Activated T-helper 2 cell treated with anti-CD3 and anti-CD28 coated beads, Interferon-gamma antibody, Interleukin-2, Interleukin-4, amounts not matched to agents 10 μg/mL and 5 μg/mL and 100 μg/mL, durations not matched to agents 14 hours and 24 hours and 36 hours (primary cell): ENCODE data around the gene UGT2B15. TPM values are rescaled to one million over a fixed set of nuclear protein-coding genes. Genes with fewer than 3 reads are reported as not detected.
"Not testable (repeated sequence)": the region's sequence is repeated elsewhere in the genome, so short reads cannot be mapped to it uniquely, and the experiment has no call there.

Source experiments
- DNase-seq: peaks from one replicate; pipeline ENCODE4 v3.0.0; 2021; ENCODE audit warnings: low spot score
- H3K27ac Mint-ChIP-seq: one replicate; pipeline ENCODE4 v1.8.0; 2021; ENCODE audit warnings: mixed read lengths
- H3K27me3 Mint-ChIP-seq: one replicate; pipeline ENCODE4 v1.8.0; 2021; ENCODE audit warnings: low read depth, mixed read lengths
- H3K36me3 Mint-ChIP-seq: one replicate; pipeline ENCODE4 v1.8.0; 2021; ENCODE audit warnings: low read depth, mixed read lengths
- H3K4me1 Mint-ChIP-seq: one replicate; pipeline ENCODE4 v1.8.0; 2021; ENCODE audit warnings: low read depth, mixed read lengths
- H3K4me3 Mint-ChIP-seq: one replicate; pipeline ENCODE4 v1.8.0; 2021; ENCODE audit warnings: low read depth, mild to moderate bottlenecking, moderate library complexity, mixed read lengths
- H3K9me3 Mint-ChIP-seq: one replicate; pipeline ENCODE4 v1.8.0; 2021; ENCODE audit warnings: mixed read lengths
- intact Hi-C: fragments of 100-400 bp; cut with micrococcal nuclease; formaldehyde crosslinking; loops from one replicate; pipeline ENCODE4 v1.15.1; 2023
- total RNA-seq: library from RNA; stranded (reverse); gene quantifications from 2 replicates; pipeline ENCODE4 v1.2.3, GENCODE V29; 2022

UGT2B15 gene
- not detected in 2 replicates for total RNA-seq

GRCh38 chr4:68670479-68670939 is at the start of gene UGT2B15:
Gene UGT2B15, minus strand, starts transcription at chr4:68670652. Its CDS starts 34 bp downstream, at chr4:68670618.
- H3K4me1 Mint-ChIP-seq, intact Hi-C loops, H3K27me3 Mint-ChIP-seq: not testable (repeated sequence)

DNA sequence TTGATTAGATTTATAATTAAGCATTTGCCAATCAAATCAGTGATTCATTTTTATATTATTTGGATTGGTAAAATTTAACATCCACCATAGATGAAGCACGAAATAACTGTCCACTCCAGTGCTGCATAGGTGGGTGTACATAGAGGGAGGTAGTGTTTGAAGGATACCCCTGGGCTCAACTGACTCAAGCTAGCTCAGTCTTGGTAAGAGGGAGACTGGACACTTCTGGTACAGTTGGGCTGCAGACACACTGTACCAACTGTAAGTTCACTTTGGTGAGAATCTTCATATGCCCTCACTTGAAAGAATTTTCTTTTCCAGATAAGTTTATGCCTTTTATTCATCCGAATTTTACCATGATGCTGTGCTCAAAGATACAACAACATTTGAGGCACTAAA is 48.6 kb upstream of the UGT2B15 start:
- H3K4me1 Mint-ChIP-seq, result no peaks in the 10 kb centered on the region
- no peak overlapping the region for H3K4me3 Mint-ChIP-seq
- intact Hi-C loops, result no loop called here
- H3K27ac Mint-ChIP-seq, result no peak overlapping the region
- DNase-seq, result no peak
- no peaks in the 10 kb centered on the region for H3K27me3 Mint-ChIP-seq
- H3K36me3 Mint-ChIP-seq, result no peaks in the 10 kb centered on the region
- H3K9me3 Mint-ChIP-seq, result peaks cover 8% of the 10 kb centered on the region

More at GRCh38 chr4:68670479-68670939, at the start of gene UGT2B15:
- H3K9me3 Mint-ChIP-seq, H3K27ac Mint-ChIP-seq, H3K4me3 Mint-ChIP-seq, DNase-seq, H3K36me3 Mint-ChIP-seq: not testable (repeated sequence)

DNA sequence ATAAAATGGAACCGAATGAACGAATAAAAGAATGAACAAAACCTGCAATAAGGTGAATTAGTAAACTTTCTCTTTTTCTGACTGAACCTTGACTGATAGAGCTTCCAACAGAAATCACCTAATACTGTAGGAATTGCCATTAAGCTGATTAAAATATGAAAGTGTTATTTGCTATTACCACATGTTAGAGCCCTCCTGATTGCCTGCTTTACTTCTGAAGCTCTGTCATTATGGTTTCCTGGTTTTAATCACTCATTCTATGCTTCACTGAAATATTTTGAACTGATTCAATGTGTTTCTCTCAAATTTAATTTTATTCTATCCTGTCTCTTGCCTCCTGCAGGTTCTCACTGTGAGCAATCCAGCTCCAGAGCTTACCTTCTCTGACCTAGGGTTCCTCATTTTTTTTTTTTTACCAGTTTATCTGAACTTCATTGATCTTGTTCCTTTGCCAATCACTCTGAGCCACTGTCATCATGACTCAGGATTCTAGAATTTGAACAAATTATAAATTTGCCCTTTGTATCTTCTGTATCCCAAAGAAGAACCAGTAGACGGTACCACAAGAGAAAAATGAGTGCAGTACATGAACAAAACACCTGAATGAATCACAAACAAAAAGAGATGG is 48.1 kb upstream of the UGT2B15 start:
- Mint-ChIP-seq H3K9me3 (peaks cover 8% of the 10 kb centered on the region), H3K36me3 (no peaks in the 10 kb centered on the region), H3K27ac (no peak overlapping the region), H3K27me3 (no peaks in the 10 kb centered on the region), H3K4me3 (no peak overlapping the region), H3K4me1 (no peaks in the 10 kb centered on the region)
- DNase-seq, result no peak
- intact Hi-C loops, result no loop called here

GRCh38 chr4:68717999-68718398 is 47.5 kb upstream of the UGT2B15 start:
- no peak for DNase-seq
- no peaks in the 10 kb centered on the region for H3K4me1 Mint-ChIP-seq
- H3K27ac Mint-ChIP-seq, result no peak overlapping the region
- peaks cover 8% of the 10 kb centered on the region for H3K9me3 Mint-ChIP-seq
- H3K27me3 Mint-ChIP-seq, result no peaks in the 10 kb centered on the region
- no peak overlapping the region for H3K4me3 Mint-ChIP-seq
- intact Hi-C loops, result no loop called here
- H3K36me3 Mint-ChIP-seq, result no peaks in the 10 kb centered on the region

GRCh38 chr4:68714400-68714799 is 43.9 kb upstream of the UGT2B15 start:
- no peak overlapping the region for H3K27ac Mint-ChIP-seq
- intact Hi-C loops, result no loop called here
- H3K9me3 Mint-ChIP-seq, result no peaks in the 10 kb centered on the region
- H3K36me3 Mint-ChIP-seq, result no peaks in the 10 kb centered on the region
- no peaks in the 10 kb centered on the region for H3K27me3 Mint-ChIP-seq
- no peaks in the 10 kb centered on the region for H3K4me1 Mint-ChIP-seq
- DNase-seq, result no peak
- H3K4me3 Mint-ChIP-seq, result no peak overlapping the region

- DNase-seq, result no peak
- no peak overlapping the region for H3K27ac Mint-ChIP-seq
- intact Hi-C loops, result no loop called here
- no peaks in the 10 kb centered on the region for H3K9me3 Mint-ChIP-seq
- H3K36me3 Mint-ChIP-seq, result no peaks in the 10 kb centered on the region
- no peaks in the 10 kb centered on the region for H3K4me1 Mint-ChIP-seq
- no peak overlapping the region for H3K4me3 Mint-ChIP-seq
- no peaks in the 10 kb centered on the region for H3K27me3 Mint-ChIP-seq
These were observed 41.8 kb upstream of the UGT2B15 start for GRCh38 chr4:68712207-68712606.

DNA sequence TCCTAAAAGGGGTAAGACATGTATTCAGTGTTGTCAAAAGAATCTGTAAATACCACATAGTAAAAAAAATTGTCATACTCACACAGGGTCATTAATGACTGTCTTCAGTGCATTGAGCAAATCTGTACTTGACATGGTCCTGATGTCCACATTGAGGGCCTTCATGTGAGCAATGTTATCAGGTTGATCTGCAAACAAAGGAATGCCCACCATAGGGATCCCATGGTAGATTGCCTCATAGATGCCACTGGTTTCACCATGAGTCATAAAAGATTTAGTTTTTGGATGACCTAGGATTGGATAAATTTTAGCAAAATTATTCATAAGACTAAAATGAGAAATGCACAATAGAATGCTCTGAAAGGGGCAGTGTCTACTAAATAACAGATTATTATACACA is 38.1 kb upstream of the UGT2B15 start:
- Mint-ChIP-seq H3K4me1 (no peaks in the 10 kb centered on the region), H3K27me3 (no peaks in the 10 kb centered on the region), H3K4me3 (no peak overlapping the region), H3K9me3 (no peaks in the 10 kb centered on the region), H3K27ac (no peak overlapping the region), H3K36me3 (no peaks in the 10 kb centered on the region)
- intact Hi-C loops, result no loop called here
- DNase-seq, result no peak

- H3K36me3 Mint-ChIP-seq, H3K4me1 Mint-ChIP-seq, intact Hi-C loops, H3K9me3 Mint-ChIP-seq, DNase-seq, H3K27ac Mint-ChIP-seq, H3K27me3 Mint-ChIP-seq, H3K4me3 Mint-ChIP-seq: not testable (repeated sequence)
These were observed 32.7 kb upstream of the UGT2B15 start for GRCh38 chr4:68703168-68703567.

DNA sequence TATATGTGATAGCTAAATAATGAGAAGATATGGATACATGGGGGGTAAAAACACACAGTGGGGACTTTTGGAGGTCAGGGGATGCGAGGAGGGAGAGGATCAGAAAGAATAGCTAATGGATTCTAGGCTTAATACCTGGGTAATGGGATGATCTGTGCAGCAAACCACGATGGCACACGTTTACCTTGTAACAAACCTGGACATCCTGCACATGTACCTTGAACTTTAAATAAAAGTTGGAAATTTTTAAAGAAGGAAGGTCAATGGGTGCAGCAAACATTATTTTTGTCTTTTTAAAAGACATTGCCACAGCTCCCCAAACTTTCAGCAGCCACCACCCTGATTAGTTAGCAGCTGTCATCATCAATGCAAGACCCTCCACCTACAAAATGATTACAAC is 29.7 kb upstream of the UGT2B15 start:
- no peak overlapping the region for H3K4me3 Mint-ChIP-seq
- H3K27me3 Mint-ChIP-seq, result no peaks in the 10 kb centered on the region
- no peaks in the 10 kb centered on the region for H3K9me3 Mint-ChIP-seq
- no peaks in the 10 kb centered on the region for H3K36me3 Mint-ChIP-seq
- no peaks in the 10 kb centered on the region for H3K4me1 Mint-ChIP-seq
- DNase-seq, result no peak
- intact Hi-C loops, result no loop called here
- H3K27ac Mint-ChIP-seq, result no peak overlapping the region

DNA sequence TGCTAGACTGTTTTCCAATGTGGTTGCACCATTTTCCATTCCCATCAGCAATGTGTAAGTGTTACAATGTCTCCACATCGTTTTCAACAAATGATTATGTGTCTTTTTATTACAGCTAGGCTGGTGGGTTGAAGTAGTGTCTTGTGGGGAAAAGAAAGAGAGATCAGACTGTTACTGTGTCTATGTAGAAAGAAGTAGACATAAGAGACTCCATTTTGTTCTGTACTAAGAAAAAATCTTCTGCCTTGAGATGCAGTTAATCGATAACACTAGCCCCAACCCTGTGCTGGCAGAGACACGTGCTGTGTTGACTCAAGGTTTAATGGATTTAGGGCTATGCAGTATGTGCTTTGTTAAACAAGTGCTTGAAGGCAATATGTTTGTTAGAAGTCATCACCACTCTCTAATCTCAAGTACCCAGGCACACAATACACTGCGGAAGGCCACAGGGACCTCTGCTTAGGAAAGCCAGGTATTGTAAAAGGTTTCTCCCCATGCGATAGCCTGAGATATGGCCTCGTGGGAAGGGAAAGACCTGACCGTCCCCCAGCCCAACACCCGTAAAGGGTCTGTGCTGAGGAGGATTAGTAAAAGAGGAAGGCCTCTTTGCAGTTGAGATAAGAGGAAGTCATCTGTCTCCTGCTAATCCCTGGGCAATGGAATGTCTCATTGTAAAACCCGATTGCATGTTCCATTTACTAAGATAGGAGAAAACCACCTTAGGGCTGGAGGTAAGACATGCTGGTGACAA is 23.0 kb upstream of the UGT2B15 start:
- intact Hi-C loops, result no loop called here
- no peaks in the 10 kb centered on the region for H3K27me3 Mint-ChIP-seq
- H3K36me3 Mint-ChIP-seq, result no peaks in the 10 kb centered on the region
- no peaks in the 10 kb centered on the region for H3K4me1 Mint-ChIP-seq
- H3K4me3 Mint-ChIP-seq, result no peak overlapping the region
- no peak for DNase-seq
- H3K9me3 Mint-ChIP-seq, result no peaks in the 10 kb centered on the region
- H3K27ac Mint-ChIP-seq, result no peak overlapping the region

DNA sequence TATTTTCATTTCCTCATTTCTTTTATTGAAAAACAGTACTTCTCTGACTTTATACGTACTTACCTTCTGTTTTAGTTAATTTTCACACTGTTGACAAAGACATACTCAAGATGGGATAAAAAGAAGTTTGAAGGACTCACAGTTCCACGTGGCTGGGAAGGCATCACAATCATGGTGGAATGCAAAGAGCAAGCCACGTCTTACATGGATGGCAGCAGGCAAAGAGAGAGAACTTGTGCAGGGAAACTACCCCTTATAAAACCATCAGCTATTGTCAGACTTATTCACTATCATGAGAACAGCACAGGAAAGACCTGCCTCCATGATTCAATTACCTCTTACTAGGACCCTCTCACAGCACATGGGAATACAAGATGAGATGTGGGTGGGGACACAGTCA is 20.7 kb upstream of the UGT2B15 start:
- no peaks in the 10 kb centered on the region for H3K36me3 Mint-ChIP-seq
- H3K9me3 Mint-ChIP-seq, result no peaks in the 10 kb centered on the region
- H3K4me3 Mint-ChIP-seq, result no peak overlapping the region
- H3K27ac Mint-ChIP-seq, result no peak overlapping the region
- no peaks in the 10 kb centered on the region for H3K4me1 Mint-ChIP-seq
- H3K27me3 Mint-ChIP-seq, result no peaks in the 10 kb centered on the region
- intact Hi-C loops, result no loop called here
- no peak for DNase-seq

GRCh38 chr4:68683034-68683433 is 12.6 kb upstream of the UGT2B15 start:
- H3K27ac Mint-ChIP-seq, result no peak overlapping the region
- H3K4me3 Mint-ChIP-seq, result no peak overlapping the region
- no peaks in the 10 kb centered on the region for H3K4me1 Mint-ChIP-seq
- intact Hi-C loops, result no loop called here
- H3K36me3 Mint-ChIP-seq, result no peaks in the 10 kb centered on the region
- DNase-seq, result no peak
- no peaks in the 10 kb centered on the region for H3K27me3 Mint-ChIP-seq
- H3K9me3 Mint-ChIP-seq, result no peaks in the 10 kb centered on the region

DNA sequence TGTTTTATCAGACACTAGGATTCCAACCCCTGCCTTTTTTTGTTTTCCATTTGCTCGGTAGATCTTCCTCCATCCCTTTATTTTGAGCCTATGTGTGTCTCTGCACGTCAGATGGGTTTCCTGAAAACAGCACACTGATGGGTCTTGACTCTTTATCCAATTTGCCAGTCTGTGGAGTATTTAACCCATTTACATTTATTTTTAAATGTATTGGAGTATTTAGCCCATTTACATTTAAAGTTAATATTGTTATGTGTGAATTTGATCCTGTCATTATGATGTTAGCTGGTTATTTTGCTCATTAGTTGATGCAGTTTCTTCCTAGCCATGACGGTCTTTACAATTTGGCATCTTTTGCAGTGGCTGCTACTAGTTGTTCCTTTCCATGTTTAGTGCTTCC is 10.8 kb upstream of the UGT2B15 start:
- H3K9me3 Mint-ChIP-seq, DNase-seq, H3K4me3 Mint-ChIP-seq, intact Hi-C loops, H3K36me3 Mint-ChIP-seq, H3K27ac Mint-ChIP-seq, H3K4me1 Mint-ChIP-seq, H3K27me3 Mint-ChIP-seq: not testable (repeated sequence)
